Right lobe of liver (tissue), 6 donors: Measurements from ENCODE around the gene EZR. TPM values are rescaled to one million over a fixed set of nuclear protein-coding genes. Genes with fewer than 3 reads are reported as not detected.

Source experiments
- ATAC-seq, 4 donors: fragments of 200-7000 bp; cut with Tn5 transposase; one replicate each; pipeline ENCODE4 v1.9.1; 2020; ENCODE audit warnings: mild to moderate bottlenecking in 4 of 4, moderate library complexity in 4 of 4
- DNase-seq, 3 donors: peaks; one replicate each; pipeline ENCODE4 v3.0.0-alpha.2; 2020
- H3K27ac ChIP-seq, 3 donors: fragments of 200-600 bp; one replicate each; pipeline ENCODE4 v1.8.0; 2022
- H3K27me3 ChIP-seq, 2 donors: fragments of 200-600 bp; one replicate each; pipeline ENCODE4 v1.8.0; 2022
- H3K36me3 ChIP-seq, 4 donors: fragments of 200-600 bp; sonication (generic) in 1 of 4; one replicate each; pipeline versions ENCODE4 v1.5.1 to v1.8.0; 2017 to 2022; ENCODE audit warnings: control low read depth in 1 of 4
- H3K4me1 ChIP-seq, 4 donors: fragments of 200-600 bp; sonication (generic) in 1 of 4; one replicate each; pipeline versions ENCODE4 v1.5.1 to v1.8.0; 2017 to 2022; ENCODE audit warnings: control low read depth in 1 of 4
- H3K4me3 ChIP-seq, 3 donors: fragments of 200-600 bp; one replicate each; pipeline ENCODE4 v1.8.0; 2022
- H3K9me3 ChIP-seq, 4 donors: fragments of 200-600 bp; sonication (generic) in 1 of 4; one replicate each; pipeline versions ENCODE4 v1.5.1 to v1.8.0; 2017 to 2022; ENCODE audit warnings: control low read depth in 1 of 4
- CTCF ChIP-seq, 4 donors: fragments of 200-600 bp in 3 of 4; fragments of 450-650 bp in 1 of 4; IDR thresholded peaks; one replicate each; pipeline versions ENCODE4 v1.5.1 to v1.8.0; 2016 to 2022; ENCODE audit warnings: antibody characterized with exemption in 4 of 4, mild to moderate bottlenecking in 2 of 4
- POLR2A ChIP-seq: fragments of 450-650 bp; IDR thresholded peaks from one replicate; pipeline ENCODE4 v1.6.1; 2017; ENCODE audit warnings: antibody characterized with exemption, mild to moderate bottlenecking
- WGBS: methylation state at CpG from one replicate; pipeline ENCODE4 v1.1.6; 2018; ENCODE audit warnings: low coverage, low lambda C conversion rate; ENCODE audit not compliant: insufficient coverage; ENCODE audit errors: missing lambda C conversion rate; 5-methylcytosine and 5-hydroxymethylcytosine counted together
- intact Hi-C, 2 donors: fragments of 100-400 bp; cut with DNase I; formaldehyde crosslinking; loops; one replicate each; pipeline versions ENCODE4 v1.11.2 to v1.14.1; 2022
- total RNA-seq, 6 experiments: library from RNA; depleted of rRNA in 2 of 6; stranded (reverse); fragments of >200 nt in 2 of 6; fragmentation: NEBNext Ultra II Directional in 3 of 6; extraction: Animal tissue kit (Norgen Biotek cat#: 25700) in 3 of 6; gene quantifications; one replicate each; pipeline versions ENCODE4 v1.1.0 to v1.2.4, GENCODE V29; 2016 to 2023
- donor health status: DM: no; HTN: yes; CAD: no.
- donor health status: DM: no; HTN: no; CAD: no.
- donor health status: DM: no; HTN: no; CAD: no.
- donor health status: DM: no; HTN: yes; CAD: no.
- donor health status: DM: no; HTN: yes; CAD: no.

Gene EZR
- total RNA-seq, 6 experiments from 2014 or later: 26.4 to 161 (median 35.9) TPM

- intact Hi-C loops: no loop called here
- 84% methylated on average over 9 of the region's 21 CpGs for WGBS
- Histone ChIP-seq H3K4me1 (no peaks in the 10 kb centered on the region), H3K36me3 (peaks cover 0 to 86% (median 49%) of the 10 kb centered on the region in 4 donors), H3K9me3 (no peaks in the 10 kb centered on the region), H3K27ac (no peak overlapping the region), H3K4me3 (no peak overlapping the region), H3K27me3 (no peaks in the 10 kb centered on the region)
- DNase-seq (no peak), ATAC-seq (no peak)
- no peak for TF ChIP-seq CTCF (IDR thresholded peaks at IDR 0.05)
- no peak for TF ChIP-seq POLR2A
Observed at GRCh38 chr6:158773581-158774449, 45.4 kb downstream of the EZR start.

- Histone ChIP-seq H3K4me1 (no peaks in the 10 kb centered on the region), H3K36me3 (peaks cover 0 to 87% (median 48%) of the 10 kb centered on the region in 4 donors), H3K4me3 (no peak overlapping the region), H3K27me3 (no peaks in the 10 kb centered on the region), H3K27ac (no peak overlapping the region), H3K9me3 (no peaks in the 10 kb centered on the region)
- no peak for ATAC-seq
- no peak for DNase-seq
- TF ChIP-seq CTCF (IDR thresholded peaks at IDR 0.05) (no peak), POLR2A (no peak)
- WGBS: 82% methylated on average over 6 of the region's 6 CpGs
- intact Hi-C loops: no loop called here
Observed at GRCh38 chr6:158772851-158773371, 46.3 kb downstream of the EZR start.

- TF ChIP-seq POLR2A: no peak
- TF ChIP-seq CTCF (IDR thresholded peaks at IDR 0.05): no peak
- DNase-seq (no peak), ATAC-seq (no peak)
- no peak overlapping the region for H3K4me3 ChIP-seq
- no peaks in the 10 kb centered on the region for H3K27me3 ChIP-seq
- peaks cover under 1 to 90% (median 48%) of the 10 kb centered on the region in 4 donors for H3K36me3 ChIP-seq
- H3K9me3 ChIP-seq: no peaks in the 10 kb centered on the region
- no peak overlapping the region for H3K27ac ChIP-seq
- 91% methylated on average over 4 of the region's 11 CpGs for WGBS
- intact Hi-C loops: no loop called here
- no peaks in the 10 kb centered on the region for H3K4me1 ChIP-seq
Observed at GRCh38 chr6:158772172-158772571, 47.0 kb downstream of the EZR start.

GRCh38 chr6:158771399-158772152 lies 47.6 kb downstream of the EZR start:
- no peaks in the 10 kb centered on the region for H3K9me3 ChIP-seq
- no peak for TF ChIP-seq CTCF (IDR thresholded peaks at IDR 0.05)
- TF ChIP-seq POLR2A: no peak
- no peaks in the 10 kb centered on the region for H3K27me3 ChIP-seq
- DNase-seq: no peak
- H3K4me1 ChIP-seq: no peaks in the 10 kb centered on the region
- H3K36me3 ChIP-seq: peaks cover 6 to 90% (median 47%) of the 10 kb centered on the region in 4 donors
- no peak for ATAC-seq
- H3K27ac ChIP-seq: no peak overlapping the region
- no peak overlapping the region for H3K4me3 ChIP-seq
- intact Hi-C loops: no loop called here
- WGBS: 79% methylated on average over 10 of the region's 16 CpGs
